Measurements from ENCODE around the gene CAMSAP3.

Gene CAMSAP3

GRCh38 chr19:7628589-7629311 lies 33.1 kb downstream of the CAMSAP3 start:
- Histone ChIP-seq H3K27me3 (ENCODE audit: insufficient read depth, low read length) (no peaks in the 10 kb centered on the region), H3K4me2 (ENCODE audit: low read length) (peak overlapping the region; percentile 97), H2AFZ (ENCODE audit: low read length) (no peak overlapping the region), H3F3A (ENCODE audit: insufficient read depth, low read length) (no peaks in the 10 kb centered on the region), H3K4me1 (ENCODE audit: insufficient read depth, low read length, severe bottlenecking) (peaks cover 23% of the 10 kb centered on the region), H3K4me3 (ENCODE audit: low read depth, low read length, poor library complexity, severe bottlenecking) (peak overlapping the region; percentile 94), H3K9me3 (ENCODE audit: low read length) (no peaks in the 10 kb centered on the region), H3K79me2 (ENCODE audit: insufficient read depth, low read length) (peaks cover 27% of the 10 kb centered on the region), H3K9ac (ENCODE audit: low read length) (peak overlapping the region; percentile 94), H3K9me2 (ENCODE audit: low read depth, low read length) (no peaks in the 10 kb centered on the region), H3K36me3 (ENCODE audit: insufficient read depth, low read length) (peaks cover 22% of the 10 kb centered on the region), H4K20me1 (ENCODE audit: insufficient read depth, low read length) (no peaks in the 10 kb centered on the region), H3K27ac (ENCODE audit: low read depth, low read length, poor library complexity, severe bottlenecking) (no peak overlapping the region)
- TF ChIP-seq EZH2 (IDR thresholded peaks at IDR 0.05; ENCODE audit: borderline replicate concordance, low read length) (no peak), CTCF (IDR thresholded peaks at IDR 0.05; ENCODE audit: low read length) (no peak)

GRCh38 chr19:7629347-7630054 lies 33.8 kb downstream of the CAMSAP3 start, which contains the start of the genes PET100 and XAB2:
PET100 (plus strand) TSS chr19:7629793; CDS start chr19:7629834, 41 bp downstream.
XAB2 (minus strand) TSS chr19:7629545; CDS start chr19:7629527, 18 bp downstream.
- no peaks in the 10 kb centered on the region for H3K9me3 ChIP-seq (ENCODE audit: low read length)
- H3K4me1 ChIP-seq (ENCODE audit: insufficient read depth, low read length, severe bottlenecking): peaks cover 23% of the 10 kb centered on the region
- H4K20me1 ChIP-seq (ENCODE audit: insufficient read depth, low read length): no peaks in the 10 kb centered on the region
- no peaks in the 10 kb centered on the region for H3K27me3 ChIP-seq (ENCODE audit: insufficient read depth, low read length)
- H3K27ac ChIP-seq (ENCODE audit: low read depth, low read length, poor library complexity, severe bottlenecking): no peak within 1 kb of the TSS
- peaks cover 22% of the 10 kb centered on the region for H3K36me3 ChIP-seq (ENCODE audit: insufficient read depth, low read length)
- peak within 1 kb of the TSS; percentile 97 for H3K4me2 ChIP-seq (ENCODE audit: low read length)
- peak within 1 kb of the TSS; percentile 94 for H3K4me3 ChIP-seq (ENCODE audit: low read depth, low read length, poor library complexity, severe bottlenecking)
- H3F3A ChIP-seq (ENCODE audit: insufficient read depth, low read length): no peaks in the 10 kb centered on the region
- no peak within 1 kb of the TSS for H2AFZ ChIP-seq (ENCODE audit: low read length)
- TF ChIP-seq EZH2 (IDR thresholded peaks at IDR 0.05; ENCODE audit: borderline replicate concordance, low read length): no peak
- TF ChIP-seq CTCF (IDR thresholded peaks at IDR 0.05; ENCODE audit: low read length): no peak
- H3K9ac ChIP-seq (ENCODE audit: low read length): peak within 1 kb of the TSS; percentile 94
- no peaks in the 10 kb centered on the region for H3K9me2 ChIP-seq (ENCODE audit: low read depth, low read length)
- H3K79me2 ChIP-seq (ENCODE audit: insufficient read depth, low read length): peaks cover 27% of the 10 kb centered on the region

- H3F3A ChIP-seq (ENCODE audit: insufficient read depth, low read length): no peaks in the 10 kb centered on the region
- TF ChIP-seq EZH2 (IDR thresholded peaks at IDR 0.05; ENCODE audit: borderline replicate concordance, low read length): no peak
- H3K27ac ChIP-seq (ENCODE audit: low read depth, low read length, poor library complexity, severe bottlenecking): no peak overlapping the region
- no peaks in the 10 kb centered on the region for H3K9me2 ChIP-seq (ENCODE audit: low read depth, low read length)
- H4K20me1 ChIP-seq (ENCODE audit: insufficient read depth, low read length): no peaks in the 10 kb centered on the region
- H3K79me2 ChIP-seq (ENCODE audit: insufficient read depth, low read length): peaks cover 27% of the 10 kb centered on the region
- no peaks in the 10 kb centered on the region for H3K27me3 ChIP-seq (ENCODE audit: insufficient read depth, low read length)
- H3K9ac ChIP-seq (ENCODE audit: low read length): no peak overlapping the region
- no peak overlapping the region for H2AFZ ChIP-seq (ENCODE audit: low read length)
- no peak overlapping the region for H3K4me2 ChIP-seq (ENCODE audit: low read length)
- peaks cover 12% of the 10 kb centered on the region for H3K36me3 ChIP-seq (ENCODE audit: insufficient read depth, low read length)
- no peaks in the 10 kb centered on the region for H3K9me3 ChIP-seq (ENCODE audit: low read length)
- peaks cover 25% of the 10 kb centered on the region for H3K4me1 ChIP-seq (ENCODE audit: insufficient read depth, low read length, severe bottlenecking)
- H3K4me3 ChIP-seq (ENCODE audit: low read depth, low read length, poor library complexity, severe bottlenecking): no peak overlapping the region
These were observed 35.9 kb downstream of the CAMSAP3 start for GRCh38 chr19:7631577-7631976.
